Posterior cingulate gyrus (tissue), 11 donors: ENCODE measurements around the gene HOXB7.

ENCODE experiments used
- DNase-seq, 10 donors: peaks; one replicate each; pipeline versions ENCODE4 v3.0.0 to v3.0.0-alpha.2; 2020 to 2021; ENCODE audit warnings: mixed read lengths in 3 of 10
- intact Hi-C: fragments of 100-400 bp; cut with DNase I; formaldehyde crosslinking; loops from one replicate; pipeline ENCODE4 v1.15.1; 2023

Gene HOXB7

GRCh38 chr17:48598736-48599135, 12.1 kb downstream of the HOXB7 start:
- intact Hi-C loops = no loop called here
- DNase-seq = no peak

DNA sequence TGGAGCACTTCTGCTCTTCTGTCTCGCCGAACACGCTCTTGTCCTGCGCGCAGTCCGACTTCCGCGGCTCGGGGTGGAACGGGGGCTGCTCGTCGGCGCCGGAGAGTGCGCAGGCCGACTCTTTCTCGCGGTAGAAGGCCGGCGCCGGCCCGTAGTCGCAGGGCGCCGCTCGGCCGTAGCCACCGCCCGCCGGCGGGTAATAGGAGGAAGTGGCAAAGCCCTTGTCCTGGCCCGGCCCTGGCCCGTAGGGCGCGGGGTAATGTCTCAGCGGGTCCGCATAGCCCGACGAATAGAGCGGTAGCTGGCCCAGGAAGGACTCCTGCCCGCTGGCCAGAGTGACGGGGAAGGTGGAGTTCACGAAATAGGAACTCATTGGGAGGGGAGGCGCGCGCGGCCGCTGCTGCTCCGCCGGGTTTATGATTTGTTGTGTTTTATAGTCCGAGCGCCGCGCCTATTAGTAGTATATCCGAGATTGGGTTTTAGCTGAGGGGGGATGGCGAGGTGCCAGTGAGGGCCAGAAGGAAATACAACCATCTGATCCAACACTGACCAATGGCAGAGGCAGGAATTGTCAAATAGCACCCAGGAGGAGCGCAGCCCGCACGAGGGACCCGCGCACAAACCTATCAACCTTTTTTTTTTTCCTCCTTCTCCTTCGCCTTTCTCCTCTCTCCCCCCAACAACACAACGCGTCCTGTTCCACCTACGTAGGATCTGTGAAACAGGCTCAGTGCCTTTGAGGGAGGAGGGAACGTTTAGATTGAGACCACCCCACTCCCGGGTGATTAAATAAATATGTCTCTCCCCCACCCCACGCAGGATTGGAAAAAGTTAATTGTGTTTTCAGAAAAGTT, 12.8 kb downstream of the HOXB7 start:
- intact Hi-C loops = no loop called here
- no peak for DNase-seq

GRCh38 chr17:48597528-48597777, 13.4 kb downstream of the HOXB7 start:
- intact Hi-C loops = no loop called here
- no peak for DNase-seq

GRCh38 chr17:48596735-48597527, 13.9 kb downstream of the HOXB7 start:
- intact Hi-C loops = no loop called here
- DNase-seq = peak in 1 of 10 donors; percentile 50

DNA sequence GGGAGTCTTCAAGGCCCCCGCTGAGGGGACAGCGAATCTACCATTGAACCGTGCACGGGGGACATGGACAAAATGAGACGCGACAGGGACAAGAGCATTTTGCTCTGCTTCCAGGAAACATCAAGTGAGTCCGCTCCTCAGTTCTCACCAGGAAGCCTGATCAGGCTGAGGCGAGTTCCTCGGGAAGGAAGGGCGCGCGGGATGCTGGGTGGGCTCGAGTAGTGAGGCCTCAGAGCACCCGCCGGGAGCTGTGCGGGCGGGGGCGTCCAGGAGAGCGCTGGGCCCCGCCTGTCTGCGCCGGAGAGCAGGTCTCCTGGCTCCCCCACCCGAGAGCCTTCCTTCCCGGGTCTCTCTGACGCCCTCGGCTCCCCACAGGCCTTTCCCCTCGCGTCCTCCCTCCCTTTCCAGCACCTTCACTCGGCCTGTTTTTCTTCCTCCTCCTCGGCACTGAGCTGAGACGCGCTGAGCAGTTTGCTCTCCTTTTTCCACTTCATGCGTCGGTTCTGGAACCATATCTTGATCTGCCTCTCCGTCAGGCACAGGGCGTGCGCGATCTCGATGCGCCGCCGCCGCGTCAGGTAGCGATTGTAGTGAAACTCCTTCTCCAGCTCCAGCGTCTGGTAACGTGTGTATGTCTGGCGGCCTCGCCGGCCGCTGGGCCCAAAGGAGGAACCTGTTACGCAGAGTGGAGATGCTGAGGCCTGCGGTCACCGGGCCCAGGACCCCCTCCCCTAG, 14.7 kb downstream of the HOXB7 start:
- DNase-seq = peak in 2 of 10 donors; percentile 49 to 62
- intact Hi-C loops = no loop called here

- intact Hi-C loops = no loop called here
- peak in 1 of 10 donors; percentile 42 for DNase-seq
Measured at GRCh38 chr17:48595278-48595999, 15.4 kb downstream of the HOXB7 start.

- peak in 1 of 10 donors; percentile 49 for DNase-seq
- intact Hi-C loops = no loop called here
Measured at GRCh38 chr17:48594538-48595277, 16.1 kb downstream of the HOXB7 start.

- intact Hi-C loops = no loop called here
- DNase-seq = peak in 2 of 10 donors; percentile 25 to 83
Measured at GRCh38 chr17:48593840-48594537, 16.8 kb downstream of the HOXB7 start.

GRCh38 chr17:48593126-48593829, 17.5 kb downstream of the HOXB7 start, which contains the start of gene HOXB5:
HOXB5 (minus strand) TSS chr17:48593779; CDS start chr17:48593682, 97 bp downstream.
- intact Hi-C loops = no loop called here
- DNase-seq = peak in 1 of 10 donors; percentile 57

GRCh38 chr17:48592577-48592976, 18.2 kb downstream of the HOXB7 start:
- intact Hi-C loops = no loop called here

GRCh38 chr17:48592057-48592514, 18.7 kb downstream of the HOXB7 start:
- peak in 2 of 10 donors; percentile 50 to 80 for DNase-seq
- intact Hi-C loops = no loop called here

More at GRCh38 chr17:48592577-48592976, 18.2 kb downstream of the HOXB7 start:
- DNase-seq = peak in 1 of 10 donors; percentile 37

DNA sequence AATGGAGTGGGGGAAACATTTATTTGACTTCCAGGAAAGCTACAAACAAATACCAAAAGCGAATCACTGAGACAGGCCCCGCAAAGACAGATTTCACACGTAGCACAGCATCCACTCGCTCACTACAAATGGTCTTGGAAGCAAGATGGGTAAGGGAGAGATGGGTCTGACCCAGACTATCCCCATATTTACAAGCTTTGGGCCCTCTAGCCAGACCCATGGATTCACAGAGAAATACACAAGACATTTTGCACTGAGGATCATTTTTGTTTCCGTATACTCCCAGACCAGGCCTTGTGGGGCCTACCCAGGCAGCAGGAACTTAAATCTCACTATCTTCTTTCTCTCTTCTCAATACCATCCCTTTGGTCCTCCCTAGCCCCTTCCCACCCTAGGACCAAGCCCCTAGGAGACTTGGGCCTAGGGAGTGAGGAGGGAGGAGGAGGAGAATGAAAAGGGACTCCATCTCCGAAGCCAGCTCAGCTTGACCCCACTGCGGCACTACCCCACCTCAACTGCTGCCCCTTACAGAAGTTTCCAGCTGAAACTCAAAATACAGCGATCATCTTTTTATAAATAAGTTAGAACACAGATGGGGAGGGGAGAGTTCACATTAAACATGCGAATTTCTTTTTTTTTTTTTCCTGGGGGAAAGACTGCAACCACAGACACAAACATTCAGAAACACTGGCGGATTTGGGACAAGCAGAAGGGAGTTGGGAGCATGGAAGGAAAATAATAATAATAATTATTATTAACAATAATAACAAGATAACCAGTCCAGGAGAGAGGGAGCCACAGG, 19.4 kb downstream of the HOXB7 start:
- DNase-seq = no peak
- intact Hi-C loops = no loop called here

DNA sequence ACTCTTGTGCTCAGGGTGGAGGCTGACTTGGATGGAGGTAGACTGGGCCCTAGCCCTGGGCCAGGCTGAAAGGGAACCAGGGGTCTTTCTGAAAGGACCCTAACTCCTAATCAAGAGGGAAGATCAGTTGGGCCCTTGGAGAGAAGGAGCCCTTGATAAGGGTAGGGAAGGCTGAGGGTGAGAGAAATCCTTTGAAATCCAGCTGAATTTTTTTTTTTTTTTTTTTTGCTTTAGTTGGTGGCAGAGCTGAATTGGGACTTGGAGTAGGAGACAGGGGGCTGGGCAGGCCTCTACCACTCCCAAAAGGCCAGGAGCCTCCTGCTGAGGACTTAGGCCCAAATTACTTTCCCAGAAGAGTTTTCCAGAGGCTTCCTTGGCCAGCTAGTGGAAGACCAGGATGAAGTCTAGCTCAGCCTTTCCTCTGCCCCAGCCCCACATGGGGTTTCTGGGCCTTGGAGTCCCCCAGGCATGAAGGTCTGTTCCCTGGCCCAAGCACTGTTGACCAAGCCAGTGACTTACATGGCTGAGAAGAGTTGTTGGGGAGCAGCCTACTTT, 20.1 kb downstream of the HOXB7 start:
- DNase-seq = peak in 1 of 10 donors; percentile 30
- intact Hi-C loops = no loop called here

DNA sequence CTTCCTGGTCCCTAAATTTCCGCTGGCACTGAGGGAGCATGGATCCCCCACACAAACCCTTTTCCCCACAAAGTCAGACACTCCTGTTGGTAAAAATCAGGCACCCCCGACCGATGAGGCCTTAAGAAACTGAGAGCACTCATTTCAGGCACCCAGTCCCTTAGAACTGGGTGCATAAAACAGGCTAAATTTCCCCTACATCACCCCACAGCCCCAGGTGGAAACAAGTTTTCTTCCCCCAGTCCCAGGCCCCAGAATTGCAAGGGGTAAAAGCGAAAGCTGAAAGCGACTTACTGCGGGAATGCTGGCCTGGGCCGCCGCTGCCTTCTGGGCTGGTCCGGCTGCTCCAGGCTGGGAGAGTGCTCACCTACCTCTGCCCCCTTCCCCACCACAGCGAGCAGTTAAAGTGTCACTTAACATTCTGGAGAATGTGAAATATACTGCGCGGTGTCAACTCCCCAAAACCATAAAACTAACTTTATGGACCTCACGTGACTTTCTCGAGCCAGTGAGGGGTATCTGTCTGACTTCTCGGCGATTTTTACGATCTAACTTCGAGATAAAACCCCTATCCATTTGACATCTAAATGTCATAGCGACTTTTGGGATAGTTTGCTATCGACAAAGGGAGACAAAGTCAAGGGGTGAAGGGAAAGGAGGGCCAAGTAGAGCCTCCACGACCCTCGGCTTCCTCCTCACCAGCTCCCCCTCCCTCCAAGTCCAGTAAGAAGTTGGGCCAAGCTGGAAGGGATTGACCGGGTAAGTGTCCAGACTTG, 20.8 kb downstream of the HOXB7 start, which contains the start of gene HOXB3:
HOXB3 (minus strand) TSS at position 411 of the 776 bp plus-strand sequence. CDS start 37,767 bp downstream, outside the sequence.
- intact Hi-C loops = no loop called here
- DNase-seq = peak in 1 of 10 donors; percentile 38

- intact Hi-C loops = no loop called here
- DNase-seq = peak in 1 of 10 donors; percentile 19
Measured at GRCh38 chr17:48589060-48589830, 21.6 kb downstream of the HOXB7 start.
